GM21447 (cell line): ENCODE data around the gene MDN1.
A peak's percentile ranks its signal among the peaks of the same experiment; 100 is the strongest.
"Not testable (repeated sequence)": the region's sequence is repeated elsewhere in the genome, so short reads cannot be mapped to it uniquely, and the experiment has no call there.

Experiments used
- ATAC-seq: cut with Tn5 transposase; IDR thresholded peaks from one replicate; pipeline ENCODE4 v1.9.1; 2021; ENCODE audit not compliant: unreplicated experiment

The MDN1 gene

DNA sequence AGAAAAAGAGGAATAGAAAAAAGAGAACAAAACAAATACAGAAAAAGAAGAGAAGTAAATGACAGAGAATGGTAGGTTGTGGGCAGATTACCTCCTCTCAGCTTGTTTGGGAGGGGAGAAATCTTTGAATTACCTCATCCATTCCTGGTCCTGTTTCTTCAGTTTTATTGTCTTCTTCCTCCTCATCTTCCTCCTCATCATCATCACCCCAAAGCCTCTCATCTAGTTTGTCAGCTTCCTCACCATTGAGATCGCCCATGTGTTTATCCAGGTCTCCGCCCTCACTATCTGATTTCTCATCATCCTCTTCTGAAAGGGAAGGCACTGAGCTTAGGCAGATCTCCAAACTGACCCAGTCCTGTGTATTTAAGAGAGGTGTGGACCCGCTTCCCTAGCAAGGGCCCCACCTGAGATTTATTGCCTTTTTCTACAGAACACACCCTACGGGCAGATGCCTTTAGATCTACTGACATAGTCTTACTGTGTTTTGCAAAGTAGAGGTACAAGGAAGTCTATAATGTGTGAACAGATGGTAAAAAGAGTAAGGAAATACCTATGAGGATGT lies 156.9 kb downstream of the MDN1 start:
- ATAC-seq, result no peak

DNA sequence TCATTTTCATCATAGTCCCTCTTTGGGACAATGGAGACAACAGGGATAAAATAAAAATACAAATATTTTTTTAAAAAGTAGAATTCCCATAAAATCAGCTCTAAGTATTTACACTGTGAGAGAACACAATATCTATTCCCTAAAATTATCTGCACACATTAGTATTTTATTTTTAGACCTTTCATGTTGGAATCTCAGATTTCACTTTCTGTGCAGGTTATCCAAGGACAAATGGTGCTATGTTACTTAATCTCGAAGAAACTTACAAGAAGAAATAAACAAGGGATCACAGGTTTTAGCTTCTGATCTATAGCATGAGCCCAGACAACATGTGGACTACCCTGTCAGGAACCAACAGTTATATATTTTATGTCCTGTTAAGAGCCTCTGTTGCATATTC lies 158.0 kb downstream of the MDN1 start:
- ATAC-seq, result no peak

DNA sequence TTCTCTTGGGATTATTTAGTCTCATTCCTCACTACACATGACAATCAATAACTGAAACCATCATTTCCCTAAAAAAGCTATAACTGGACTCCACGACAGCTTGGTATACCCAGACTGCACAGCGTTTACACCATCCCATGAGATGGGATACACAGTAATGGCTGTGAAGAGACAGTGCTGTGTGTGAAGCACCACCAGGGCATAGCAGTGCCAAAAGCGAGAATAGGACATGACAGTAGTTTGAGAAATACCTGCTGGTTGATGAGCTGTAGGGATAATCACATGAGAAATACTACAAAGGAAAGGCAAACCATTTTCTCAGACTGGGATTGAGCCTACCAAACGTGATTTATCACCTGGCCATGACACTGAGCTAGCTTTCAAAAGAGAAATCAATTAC lies 158.6 kb downstream of the MDN1 start:
- no peak for ATAC-seq

DNA sequence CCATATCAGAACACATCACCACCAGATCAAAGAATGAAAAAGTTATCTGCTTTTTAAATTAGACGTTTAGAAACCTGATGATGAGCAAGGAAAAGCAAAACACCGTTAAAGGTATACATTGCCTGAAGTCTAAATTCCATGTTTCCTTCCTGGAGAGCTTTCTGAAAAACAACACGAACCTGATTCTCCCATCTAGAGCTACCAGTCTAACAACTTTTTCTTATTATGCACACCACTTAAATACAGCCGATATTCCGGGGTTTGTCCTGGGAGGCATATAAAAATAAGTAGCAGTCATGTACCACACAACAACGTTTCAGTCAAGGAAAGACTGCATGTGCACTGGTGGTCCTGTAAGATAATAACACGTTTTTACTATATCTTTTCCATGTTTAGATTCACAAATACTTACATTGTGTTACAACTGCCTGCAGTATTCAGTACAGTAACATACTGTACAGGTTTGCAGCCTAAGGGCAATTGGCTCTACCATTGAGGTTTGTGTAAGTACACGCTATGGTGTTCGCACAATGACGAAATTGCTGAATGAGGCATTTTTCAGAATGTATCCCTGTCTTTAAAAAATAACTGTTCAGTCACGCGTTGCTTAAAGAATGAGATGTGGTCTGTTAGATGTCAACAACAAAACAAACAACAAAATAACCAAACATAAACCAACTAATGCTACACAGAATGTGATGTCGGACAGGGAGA lies 162.0 kb downstream of the MDN1 start:
- no peak for ATAC-seq

DNA sequence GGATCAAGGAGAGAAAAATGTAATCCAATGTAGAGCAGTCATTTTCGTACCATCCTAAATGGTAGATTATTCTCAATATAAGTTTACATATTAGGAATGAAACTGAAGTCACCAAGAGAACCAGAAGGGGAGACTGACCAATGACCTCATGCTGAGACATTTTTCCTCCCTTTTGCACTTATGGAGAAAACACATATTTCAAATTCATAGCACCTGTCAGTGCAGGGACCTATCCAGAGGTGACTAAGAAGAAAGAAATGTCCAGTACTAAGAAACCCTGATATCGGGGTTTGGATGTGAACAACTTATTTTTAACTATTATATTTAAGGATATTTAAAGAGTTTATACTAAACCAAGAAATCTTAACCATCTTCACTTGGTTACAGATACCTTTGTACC lies 164.5 kb downstream of the MDN1 start:
- ATAC-seq, result no peak

DNA sequence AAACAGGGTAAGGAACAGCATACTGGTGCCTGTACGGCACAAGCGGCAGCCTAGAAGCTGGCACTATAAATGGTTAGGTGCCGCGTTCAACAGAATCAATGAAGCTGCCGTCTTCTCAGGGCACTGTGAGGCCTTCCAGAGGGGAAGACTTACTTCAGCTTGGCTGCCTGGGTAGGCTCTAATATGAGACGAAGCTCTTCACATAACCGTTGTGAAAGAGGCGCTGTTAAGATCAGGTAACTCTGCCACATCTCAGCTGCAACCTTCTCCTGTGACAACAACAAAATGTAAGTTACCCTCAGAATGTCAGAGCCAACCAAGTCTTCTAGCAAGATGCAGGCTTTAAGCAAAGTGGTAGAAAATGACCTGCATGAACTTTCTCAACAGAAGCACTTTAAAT lies 169.0 kb downstream of the MDN1 start:
- ATAC-seq, result no peak

DNA sequence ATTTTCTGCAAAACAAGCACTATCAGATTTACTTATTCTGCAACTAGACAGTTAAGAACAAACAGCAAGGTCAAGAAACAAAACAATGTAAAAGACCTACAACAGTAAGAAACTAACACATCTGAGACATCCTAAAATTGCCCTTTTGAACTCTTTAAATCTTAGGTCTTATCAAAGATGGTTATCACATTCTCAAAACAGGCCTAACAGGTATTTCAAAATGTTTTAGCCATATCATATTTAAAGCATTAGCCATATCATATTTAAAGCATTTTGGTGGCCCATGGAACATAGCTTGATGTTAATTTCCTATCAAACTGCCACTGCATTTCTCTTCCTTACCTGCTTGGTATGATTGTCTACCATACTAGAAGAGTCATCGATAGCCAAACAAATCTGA lies 169.9 kb downstream of the MDN1 start:
- no peak for ATAC-seq

DNA sequence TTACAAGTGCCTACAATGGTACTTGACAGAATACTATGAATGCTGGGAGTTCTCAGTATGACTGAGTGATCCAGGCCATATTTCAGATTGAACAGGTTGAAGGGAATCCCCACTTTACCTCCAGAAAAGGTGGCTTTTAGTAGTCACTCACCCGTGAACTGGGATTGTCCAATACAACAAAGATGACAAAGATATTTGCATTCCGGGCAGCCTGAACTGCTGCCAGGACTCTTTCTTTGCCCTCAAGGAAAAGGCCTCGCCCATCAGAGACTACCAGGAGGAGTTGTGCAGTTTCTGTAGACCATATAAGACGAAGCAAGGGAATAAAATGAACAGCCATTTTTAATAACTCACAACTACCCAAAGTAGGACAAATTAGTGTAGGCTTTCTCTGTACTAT lies 174.7 kb downstream of the MDN1 start:
- ATAC-seq, result no peak

DNA sequence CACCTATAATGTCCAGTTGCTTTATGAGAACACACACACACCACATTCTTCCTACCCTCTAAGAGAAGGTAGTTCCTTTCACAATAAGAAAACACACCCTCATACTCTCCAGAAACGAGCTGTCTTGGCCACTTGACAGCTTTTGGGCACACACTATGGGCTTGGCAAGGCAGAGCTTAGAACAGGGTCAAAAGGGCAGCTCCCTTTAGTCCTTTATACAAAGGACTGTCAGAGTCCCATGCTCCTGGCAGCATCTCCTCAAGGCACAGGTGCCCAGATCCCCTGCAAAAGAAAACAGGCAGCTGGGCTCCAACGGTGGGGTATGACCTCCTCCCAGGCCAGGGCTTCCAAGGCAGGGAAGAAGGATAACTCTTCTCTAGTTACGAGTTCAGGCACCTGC lies 176.2 kb downstream of the MDN1 start:
- no peak for ATAC-seq

DNA sequence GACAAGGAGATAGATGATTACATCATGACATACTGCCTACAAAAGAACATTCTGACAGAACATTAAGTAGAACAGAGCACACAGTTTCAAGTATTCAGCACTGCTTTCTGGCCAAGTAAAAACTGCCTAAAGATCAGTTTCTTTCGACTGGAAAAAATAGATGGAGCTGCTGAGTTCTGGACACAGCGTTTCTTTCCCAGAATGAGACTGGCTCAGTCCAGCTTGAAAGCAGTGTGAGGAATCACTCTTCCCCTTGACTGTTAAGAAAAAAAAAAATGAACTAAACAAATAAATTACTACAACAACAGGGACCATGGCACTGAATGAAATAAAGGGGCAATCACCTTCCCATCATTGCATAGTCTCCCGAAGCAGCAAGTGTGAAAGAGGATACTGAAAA lies 176.6 kb downstream of the MDN1 start:
- no peak for ATAC-seq

DNA sequence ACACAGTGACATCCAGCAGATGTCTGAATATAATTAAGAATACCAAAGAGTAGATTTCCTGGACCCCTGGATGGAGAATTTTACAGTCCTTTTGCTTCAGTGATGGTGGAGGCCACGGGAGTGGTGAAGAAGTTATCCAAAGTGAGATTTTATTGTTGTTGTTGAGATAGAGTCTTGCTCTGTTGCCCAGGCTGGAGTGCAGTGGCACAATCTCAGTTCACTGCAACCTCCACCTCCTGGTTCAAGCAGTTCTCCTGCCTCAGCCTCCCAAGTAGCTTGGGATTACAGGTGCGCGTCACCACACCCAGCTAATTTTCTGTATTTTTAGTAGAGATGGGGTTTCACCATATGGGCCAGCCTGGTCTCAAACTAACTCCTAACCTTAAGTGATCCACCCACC lies 178.0 kb downstream of the MDN1 start:
- ATAC-seq, result not testable (repeated sequence)

DNA sequence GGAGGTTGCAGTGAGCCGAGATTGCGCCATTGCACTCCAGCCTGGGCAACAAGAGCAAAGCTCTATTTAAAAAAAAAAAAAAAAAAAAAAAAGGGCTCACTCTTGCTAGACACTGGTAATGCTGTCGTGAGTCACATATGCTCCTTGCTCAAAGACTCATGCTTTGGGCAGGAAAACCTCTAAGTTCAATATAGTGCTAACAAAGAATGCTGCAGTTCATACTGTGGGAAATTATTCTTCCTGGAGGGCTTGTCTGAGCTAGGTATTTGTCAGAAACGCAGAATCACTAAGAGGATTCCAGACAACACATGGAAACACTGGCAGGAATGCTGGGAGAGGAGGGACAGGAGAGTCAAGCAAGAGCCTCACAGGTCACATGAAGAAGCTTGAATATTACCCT lies 178.8 kb downstream of the MDN1 start:
- ATAC-seq, result no peak

DNA sequence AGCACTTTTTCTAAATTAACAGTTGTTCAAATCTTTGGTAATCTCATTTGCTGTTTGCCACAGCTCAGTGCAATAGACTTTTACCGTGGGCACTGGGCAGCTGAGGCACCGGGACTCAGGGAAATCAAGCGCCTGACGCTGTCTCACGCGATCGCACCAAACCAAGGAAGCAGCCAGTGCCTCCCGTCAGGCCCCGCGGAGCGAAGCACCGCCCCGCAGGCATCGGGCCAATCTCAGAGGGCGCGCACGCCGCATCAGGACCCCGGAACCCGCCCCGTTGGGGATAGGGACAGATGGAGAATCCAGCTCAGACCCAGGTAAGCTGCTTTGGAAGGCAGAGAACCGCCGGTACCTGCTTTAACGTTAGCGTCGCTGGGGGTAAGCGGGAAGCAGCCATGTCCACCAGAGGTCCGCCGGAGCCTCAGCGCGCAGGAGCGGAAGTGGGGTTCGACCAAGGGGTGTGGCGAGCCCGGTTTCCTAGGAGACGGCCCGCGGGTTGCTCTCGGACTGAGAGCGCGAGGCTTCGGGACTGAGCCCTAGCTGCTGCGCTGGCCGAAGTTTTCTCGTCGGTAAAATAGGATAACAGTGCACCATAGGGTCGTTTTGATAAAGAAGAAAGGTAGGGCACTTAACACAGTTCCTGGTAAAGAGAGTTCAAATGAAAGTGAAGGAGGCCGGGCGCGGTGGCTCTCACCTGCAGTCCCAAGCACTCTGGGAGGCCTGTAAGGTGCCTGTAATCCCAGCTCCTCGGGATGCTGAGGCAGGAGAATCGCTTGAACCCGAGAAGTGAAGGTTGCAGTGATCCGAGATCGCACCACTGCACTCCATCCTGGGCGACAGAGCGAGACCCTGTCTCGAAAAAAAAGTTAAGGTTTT lies 181.0 kb downstream of the MDN1 start, which contains the start of gene LYRM2:
TSS of gene LYRM2 (minus strand) at position 428 of the 876 bp plus-strand sequence. CDS start at position 397, 31 bp downstream.
- peak; percentile 98 for ATAC-seq

DNA sequence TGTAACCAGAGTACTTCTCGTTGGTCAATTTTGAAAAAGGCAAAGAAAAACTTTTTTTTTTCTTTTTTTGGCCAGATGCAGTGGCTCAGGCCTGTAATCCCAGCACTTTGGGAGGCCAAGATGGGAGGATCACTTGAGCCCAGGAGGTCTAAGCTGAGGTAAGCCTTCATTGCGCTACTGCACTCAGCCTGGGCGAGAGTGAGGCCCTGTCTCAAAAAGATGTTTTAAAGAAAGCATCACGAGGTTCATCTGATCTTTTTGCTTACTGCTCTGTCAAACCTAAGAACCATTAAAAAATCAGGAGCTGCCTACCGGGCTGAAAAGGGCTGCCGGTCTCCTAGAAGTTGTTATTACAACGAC lies 181.7 kb downstream of the MDN1 start:
- no peak for ATAC-seq

DNA sequence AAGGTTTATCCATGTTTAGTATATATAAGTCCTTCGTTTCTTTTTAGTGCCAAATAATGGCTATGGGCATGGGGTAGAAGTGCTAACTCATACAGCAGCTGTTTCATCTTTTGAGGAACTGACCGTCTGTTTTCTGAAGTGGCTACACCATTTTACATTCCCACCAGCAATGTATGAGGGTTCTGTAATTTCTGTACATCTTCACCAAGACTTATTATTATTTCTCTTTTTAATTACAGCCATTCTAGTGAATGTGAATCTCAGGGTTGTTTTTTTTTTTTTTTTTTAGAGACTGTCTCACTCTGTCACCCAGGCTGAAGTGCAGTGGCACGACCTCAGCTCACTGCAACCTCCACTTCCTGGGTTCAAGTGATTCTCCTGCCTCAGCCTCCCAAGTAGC lies 183.2 kb downstream of the MDN1 start:
- not testable (repeated sequence) for ATAC-seq

DNA sequence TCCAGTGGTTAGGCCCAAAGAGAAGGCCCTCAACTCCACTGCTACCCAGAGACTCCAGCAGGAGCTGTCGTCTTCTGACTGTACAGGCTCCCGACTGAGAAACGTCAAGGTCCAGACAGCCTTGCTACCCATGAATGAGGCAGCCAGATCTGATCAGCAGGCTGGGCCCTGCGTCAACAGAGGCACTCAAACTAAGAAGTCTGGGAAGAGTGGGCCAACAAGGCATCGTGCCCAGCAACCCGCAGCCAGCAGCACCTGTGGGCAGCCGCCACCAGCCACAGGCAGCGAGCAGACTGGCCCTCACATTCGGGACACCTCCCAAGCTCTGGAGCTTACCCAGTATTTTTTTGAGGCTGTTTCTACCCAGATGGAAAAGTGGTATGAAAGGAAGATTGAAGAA lies 189.1 kb downstream of the MDN1 start:
- no peak for ATAC-seq

DNA sequence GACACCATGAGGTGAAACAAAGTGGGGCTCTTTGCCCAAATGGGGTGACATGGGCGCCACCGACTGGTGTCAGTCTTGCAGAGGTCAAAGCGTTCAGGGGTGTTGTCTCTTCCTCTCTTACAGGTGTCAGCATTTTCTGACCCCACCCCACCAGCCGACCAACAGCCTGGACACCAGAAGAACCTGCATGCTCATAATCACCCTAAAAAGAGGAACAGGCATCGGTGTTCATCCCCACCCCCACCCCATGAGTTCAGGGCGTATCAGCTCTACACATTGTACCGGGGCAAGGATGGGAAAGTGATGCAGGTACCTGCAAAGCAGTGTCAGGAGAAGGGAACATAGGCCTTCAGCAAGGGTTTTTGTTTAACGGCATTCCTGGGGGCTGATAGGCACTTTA lies 195.8 kb downstream of the MDN1 start:
- no peak for ATAC-seq

DNA sequence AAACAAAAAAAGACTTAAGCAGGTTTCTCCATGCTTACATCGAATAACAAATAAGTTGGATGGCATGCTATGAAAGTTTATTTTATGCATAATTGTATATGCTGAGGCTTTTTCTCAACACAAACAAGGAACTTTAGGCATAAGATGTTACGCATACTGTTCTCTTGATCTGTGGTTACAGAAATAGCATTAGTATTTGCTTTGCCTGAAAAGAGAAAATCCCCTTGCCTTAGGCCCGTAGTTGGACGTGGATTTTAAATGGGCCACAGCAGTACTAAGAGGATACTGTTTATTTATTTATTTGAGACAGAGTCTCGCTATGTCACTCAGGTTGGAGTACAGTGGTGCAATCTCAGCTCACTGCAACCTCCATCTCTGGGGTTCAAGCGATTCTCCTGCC lies 200.0 kb downstream of the MDN1 start:
- ATAC-seq, result no peak

DNA sequence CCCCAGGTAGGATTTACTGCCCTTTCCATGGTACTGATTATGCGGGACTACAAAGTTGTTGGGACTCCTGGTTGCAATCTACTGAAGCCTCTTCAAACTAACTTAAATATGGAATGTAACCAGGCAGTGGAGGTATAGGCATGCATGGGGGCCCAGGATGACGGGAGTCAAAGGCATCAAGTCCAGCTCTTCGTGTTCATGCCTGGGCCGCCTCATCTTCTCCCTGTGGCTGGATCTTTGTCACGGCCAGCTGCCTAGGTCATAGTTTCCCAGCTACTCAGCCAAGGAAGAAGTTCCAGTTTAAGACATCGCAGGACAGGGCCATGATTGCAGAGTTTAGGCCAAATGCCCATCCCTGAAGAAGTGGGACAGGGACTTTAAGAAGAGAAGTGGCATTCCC lies 201.6 kb downstream of the MDN1 start:
- no peak for ATAC-seq

DNA sequence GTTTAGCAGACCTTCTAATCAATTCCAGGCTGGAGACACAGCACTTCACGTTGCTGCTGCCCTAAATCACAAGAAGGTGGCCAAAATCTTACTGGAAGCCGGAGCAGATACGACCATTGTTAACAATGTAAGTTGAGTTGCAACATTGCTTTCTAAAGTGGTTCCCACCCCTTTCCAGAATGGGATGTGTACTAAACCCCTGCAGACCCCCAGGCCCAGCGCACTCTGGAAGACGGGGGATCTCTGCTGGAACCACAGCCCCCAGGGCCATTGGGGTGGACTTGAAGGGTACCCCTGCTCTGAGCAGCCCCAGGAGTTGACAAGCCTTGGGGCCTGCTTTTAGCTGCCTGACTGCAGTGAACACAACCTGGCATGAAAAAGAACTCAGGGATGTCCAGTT lies 203.1 kb downstream of the MDN1 start:
- no peak for ATAC-seq

DNA sequence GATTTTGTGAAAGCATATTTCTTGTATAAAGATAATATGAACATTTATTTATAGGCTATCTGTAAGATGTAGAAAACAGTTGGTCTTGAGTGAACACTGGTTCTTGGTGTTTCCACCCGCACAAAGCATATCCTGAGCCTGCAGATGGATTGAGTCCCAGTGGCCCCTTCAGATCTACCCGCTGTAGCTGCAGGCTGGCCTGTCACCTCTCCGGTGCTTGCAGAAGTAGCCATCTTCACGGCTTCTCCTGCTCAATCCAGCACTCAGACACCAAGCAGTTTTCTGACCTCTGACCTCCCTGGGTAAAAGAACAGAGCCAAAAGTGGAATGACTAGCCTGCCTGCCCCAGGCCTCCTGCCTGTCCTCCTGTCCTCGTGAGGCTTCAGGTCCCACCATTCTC lies 203.7 kb downstream of the MDN1 start:
- no peak for ATAC-seq

DNA sequence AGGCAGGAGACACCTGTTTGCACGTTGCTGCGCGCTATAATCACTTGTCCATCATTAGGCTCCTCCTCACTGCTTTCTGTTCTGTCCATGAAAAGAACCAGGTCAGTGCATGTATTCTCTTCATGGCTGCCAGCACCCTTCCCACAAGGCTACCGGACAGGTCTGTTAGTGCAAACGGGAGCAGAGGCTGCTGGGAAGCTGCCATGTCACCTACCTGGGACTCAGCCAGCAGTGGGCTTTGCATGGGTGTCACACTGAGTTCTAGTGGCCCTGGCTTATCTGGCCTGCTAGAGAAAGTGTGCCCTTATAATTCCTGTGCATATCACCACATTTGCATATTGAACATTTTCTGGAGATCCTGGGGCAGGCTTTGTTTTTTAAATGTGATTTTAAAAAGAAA lies 205.8 kb downstream of the MDN1 start:
- no peak for ATAC-seq
